Measurements from ENCODE around the gene GFPT2.

GFPT2 gene

GRCh38 chr5:180391276-180391675, 38.1 kb upstream of the GFPT2 start:
- Histone ChIP-seq H3K9me3 (ENCODE audit: severe bottlenecking) (no peaks in the 10 kb centered on the region), H3K27me3 (ENCODE audit: insufficient read depth, poor library complexity, severe bottlenecking) (no peaks in the 10 kb centered on the region), H3K4me1 (ENCODE audit: insufficient read depth, poor library complexity, severe bottlenecking) (no peaks in the 10 kb centered on the region), H3K4me3 (ENCODE audit: severe bottlenecking) (no peak overlapping the region), H3K27ac (ENCODE audit: poor library complexity, severe bottlenecking) (no peak overlapping the region), H3K36me3 (ENCODE audit: low read depth) (no peaks in the 10 kb centered on the region)
- no peak for TF ChIP-seq CTCF (IDR thresholded peaks at IDR 0.05; ENCODE audit: poor library complexity, severe bottlenecking)
- ATAC-seq (ENCODE audit: low read depth) (0 out of 3 replicates have a peak, but pooled peaks have one; percentile 11), DNase-seq (ENCODE audit: low spot score) (peak; percentile 55)

GRCh38 chr5:180390441-180391190, 37.5 kb upstream of the GFPT2 start:
- no peak for TF ChIP-seq CTCF (IDR thresholded peaks at IDR 0.05; ENCODE audit: poor library complexity, severe bottlenecking)
- H3K27me3 ChIP-seq (ENCODE audit: insufficient read depth, poor library complexity, severe bottlenecking) = no peaks in the 10 kb centered on the region
- 0 out of 3 replicates have a peak, but pooled peaks have one; percentile 28 for ATAC-seq (ENCODE audit: low read depth)

GRCh38 chr5:180389252-180390101, 36.3 kb upstream of the GFPT2 start:
- Histone ChIP-seq H3K36me3 (ENCODE audit: low read depth) (no peaks in the 10 kb centered on the region), H3K27me3 (ENCODE audit: insufficient read depth, poor library complexity, severe bottlenecking) (no peaks in the 10 kb centered on the region), H3K4me3 (ENCODE audit: severe bottlenecking) (no peak overlapping the region), H3K27ac (ENCODE audit: poor library complexity, severe bottlenecking) (no peak overlapping the region), H3K4me1 (ENCODE audit: insufficient read depth, poor library complexity, severe bottlenecking) (no peaks in the 10 kb centered on the region), H3K9me3 (ENCODE audit: severe bottlenecking) (no peaks in the 10 kb centered on the region)
- ATAC-seq (ENCODE audit: low read depth) (no peak; the same call in 2 of the 3 replicates), DNase-seq (ENCODE audit: low spot score) (peak; percentile 64)
- no peak for TF ChIP-seq CTCF (IDR thresholded peaks at IDR 0.05; ENCODE audit: poor library complexity, severe bottlenecking)

More at GRCh38 chr5:180390441-180391190, 37.5 kb upstream of the GFPT2 start:
- Histone ChIP-seq H3K4me1 (ENCODE audit: insufficient read depth, poor library complexity, severe bottlenecking) (no peaks in the 10 kb centered on the region), H3K27ac (ENCODE audit: poor library complexity, severe bottlenecking) (no peak overlapping the region), H3K4me3 (ENCODE audit: severe bottlenecking) (no peak overlapping the region), H3K9me3 (ENCODE audit: severe bottlenecking) (no peaks in the 10 kb centered on the region), H3K36me3 (ENCODE audit: low read depth) (no peaks in the 10 kb centered on the region)
- peak; percentile 61 for DNase-seq (ENCODE audit: low spot score)

- Histone ChIP-seq H3K4me3 (ENCODE audit: severe bottlenecking) (no peak overlapping the region), H3K9me3 (ENCODE audit: severe bottlenecking) (no peaks in the 10 kb centered on the region), H3K36me3 (ENCODE audit: low read depth) (no peaks in the 10 kb centered on the region), H3K27me3 (ENCODE audit: insufficient read depth, poor library complexity, severe bottlenecking) (no peaks in the 10 kb centered on the region), H3K4me1 (ENCODE audit: insufficient read depth, poor library complexity, severe bottlenecking) (no peaks in the 10 kb centered on the region), H3K27ac (ENCODE audit: poor library complexity, severe bottlenecking) (no peak overlapping the region)
- DNase-seq (ENCODE audit: low spot score) (peak; percentile 16), ATAC-seq (ENCODE audit: low read depth) (no peak)
- TF ChIP-seq CTCF (IDR thresholded peaks at IDR 0.05; ENCODE audit: poor library complexity, severe bottlenecking) = no peak
These were observed 34.7 kb upstream of the GFPT2 start for GRCh38 chr5:180387798-180388197.
